GM12875 (cell line): ENCODE results near the gene STARD7.

ENCODE experiments used
- H3K4me3 ChIP-seq: one replicate; pipeline ENCODE4 v1.5.1; 2011; ENCODE audit warnings: low read depth, low read length, control low read depth
- TF ChIP-seq, protein P1 (sequence below): IDR thresholded peaks from 2 replicates; pipeline ENCODE4 v1.5.1; 2011; ENCODE audit warnings: low read depth, mild to moderate bottlenecking, control low read depth, inconsistent platforms, low read length, moderate library complexity, borderline replicate concordance; ENCODE audit not compliant: insufficient read depth

Gene STARD7

DNA sequence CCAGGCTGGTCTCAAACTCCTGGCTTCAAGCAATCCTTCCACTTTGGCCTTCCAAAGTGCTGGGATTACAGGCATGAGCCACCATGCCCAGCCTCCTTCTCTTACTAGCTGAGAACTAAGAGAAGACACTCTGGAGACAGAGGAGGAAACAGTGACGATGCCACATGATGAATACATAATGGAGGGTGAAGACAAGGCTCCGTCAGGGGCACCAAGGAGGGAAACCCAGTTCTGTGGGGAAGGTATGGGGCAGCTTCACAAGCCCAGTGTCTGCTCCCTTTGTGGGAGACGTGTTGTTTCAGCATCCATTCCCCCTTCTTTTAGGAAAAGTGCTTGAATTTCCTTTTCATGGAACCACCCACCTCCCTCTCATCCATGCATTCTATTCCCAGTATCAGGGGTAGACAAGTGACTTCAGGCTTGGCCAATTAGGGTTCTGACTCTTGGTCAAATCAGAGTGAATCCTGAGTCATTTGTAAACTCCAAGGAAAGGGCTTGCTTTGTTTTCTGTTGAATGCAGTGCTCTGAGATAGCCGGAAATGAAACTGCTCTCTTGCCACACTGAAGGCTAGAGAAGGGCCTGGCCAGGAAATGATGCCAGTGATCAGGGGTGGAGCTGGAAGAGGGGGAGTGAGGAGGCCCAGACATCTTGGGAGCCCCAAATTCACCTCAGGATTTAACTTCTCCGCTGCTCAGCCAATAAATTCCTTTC, 33.4 kb upstream of the STARD7 start:
- TF ChIP-seq, protein P1, sequence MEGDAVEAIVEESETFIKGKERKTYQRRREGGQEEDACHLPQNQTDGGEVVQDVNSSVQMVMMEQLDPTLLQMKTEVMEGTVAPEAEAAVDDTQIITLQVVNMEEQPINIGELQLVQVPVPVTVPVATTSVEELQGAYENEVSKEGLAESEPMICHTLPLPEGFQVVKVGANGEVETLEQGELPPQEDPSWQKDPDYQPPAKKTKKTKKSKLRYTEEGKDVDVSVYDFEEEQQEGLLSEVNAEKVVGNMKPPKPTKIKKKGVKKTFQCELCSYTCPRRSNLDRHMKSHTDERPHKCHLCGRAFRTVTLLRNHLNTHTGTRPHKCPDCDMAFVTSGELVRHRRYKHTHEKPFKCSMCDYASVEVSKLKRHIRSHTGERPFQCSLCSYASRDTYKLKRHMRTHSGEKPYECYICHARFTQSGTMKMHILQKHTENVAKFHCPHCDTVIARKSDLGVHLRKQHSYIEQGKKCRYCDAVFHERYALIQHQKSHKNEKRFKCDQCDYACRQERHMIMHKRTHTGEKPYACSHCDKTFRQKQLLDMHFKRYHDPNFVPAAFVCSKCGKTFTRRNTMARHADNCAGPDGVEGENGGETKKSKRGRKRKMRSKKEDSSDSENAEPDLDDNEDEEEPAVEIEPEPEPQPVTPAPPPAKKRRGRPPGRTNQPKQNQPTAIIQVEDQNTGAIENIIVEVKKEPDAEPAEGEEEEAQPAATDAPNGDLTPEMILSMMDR, result no peak
- H3K4me3 ChIP-seq, result peak overlapping the region; percentile 11

DNA sequence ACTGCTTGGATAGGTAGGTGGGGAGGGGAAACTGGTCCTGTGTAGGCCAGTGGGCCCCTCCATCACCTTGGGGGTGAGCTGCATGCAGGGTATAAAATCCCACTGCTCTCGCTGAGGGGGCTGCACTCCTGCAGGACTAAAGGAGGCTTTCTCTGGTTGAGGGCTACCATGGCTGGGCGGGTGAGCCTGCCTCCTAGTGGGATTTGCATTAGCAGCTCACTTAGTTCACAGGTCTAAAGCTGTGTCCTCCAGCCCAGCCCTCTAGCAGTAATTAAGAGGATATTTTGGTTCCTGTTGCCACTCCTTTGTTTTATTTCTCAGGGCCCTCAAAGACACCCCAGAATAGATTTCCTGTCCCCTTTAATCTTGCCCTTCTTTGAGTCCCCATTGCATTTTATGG, 32.6 kb upstream of the STARD7 start:
- no peak overlapping the region for H3K4me3 ChIP-seq
- TF ChIP-seq, protein P1, result 0 out of 2 replicates have a peak, but pooled peaks have one; percentile 19

DNA sequence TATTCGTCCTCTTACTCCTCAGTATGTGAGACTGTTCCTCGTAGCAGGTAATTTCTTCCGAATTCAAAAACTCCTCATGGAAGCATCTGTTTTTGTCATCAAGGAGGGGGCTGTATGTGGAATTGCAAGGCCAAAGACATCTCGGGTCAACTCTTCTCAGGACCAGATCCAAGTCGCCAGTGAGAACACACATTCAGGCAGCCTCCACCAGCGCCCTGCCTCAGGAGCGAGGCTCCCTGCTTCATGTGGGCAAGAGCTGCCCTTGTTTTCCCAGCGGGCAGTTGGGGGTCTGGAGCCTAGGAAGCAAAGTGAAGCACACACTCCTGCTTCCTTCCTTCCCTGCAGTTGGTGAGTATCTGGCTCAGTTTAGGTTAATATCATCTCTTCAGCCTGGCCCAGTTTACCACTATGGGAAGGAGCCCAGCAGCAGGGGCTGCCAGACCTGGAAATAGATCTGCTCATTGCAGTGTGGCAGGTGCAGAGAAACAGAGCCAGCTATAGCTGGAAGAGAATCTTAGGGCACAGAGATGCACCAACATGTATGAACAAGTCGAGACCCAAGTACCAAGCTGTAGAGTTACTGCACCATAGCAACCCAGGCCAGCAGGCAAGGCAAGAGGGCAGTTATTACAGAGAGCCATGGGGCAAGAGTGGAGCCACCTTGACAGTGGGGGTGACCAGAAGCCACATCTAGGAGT, 31.9 kb upstream of the STARD7 start:
- TF ChIP-seq, protein P1, result no peak
- H3K4me3 ChIP-seq, result no peak overlapping the region

DNA sequence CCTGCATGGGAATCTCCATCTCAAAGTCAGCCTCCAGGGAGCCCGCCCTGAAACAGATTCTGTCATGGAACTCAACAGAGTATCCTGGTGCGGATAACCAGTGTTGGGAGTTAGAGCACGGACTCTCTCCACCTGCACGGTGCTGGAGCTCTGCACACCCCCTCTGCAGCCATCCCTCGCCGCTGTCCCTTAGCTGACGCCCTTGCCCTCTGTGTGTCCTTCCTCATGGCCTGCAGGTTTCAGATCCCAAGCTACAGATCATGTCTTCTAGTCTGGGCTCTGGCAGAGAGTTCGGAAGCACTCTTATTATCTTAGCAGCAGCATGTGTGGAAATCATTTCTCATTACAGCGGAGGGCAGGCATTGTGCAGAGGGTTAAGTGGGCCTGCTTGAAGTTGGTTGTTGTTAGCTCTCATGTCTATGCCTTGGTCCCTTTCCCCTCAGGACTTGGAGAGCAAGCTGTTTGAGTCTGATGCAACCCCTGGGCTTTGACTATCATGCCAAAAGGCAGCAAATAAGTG, 31.2 kb upstream of the STARD7 start:
- TF ChIP-seq, protein P1, result no peak
- no peak overlapping the region for H3K4me3 ChIP-seq

DNA sequence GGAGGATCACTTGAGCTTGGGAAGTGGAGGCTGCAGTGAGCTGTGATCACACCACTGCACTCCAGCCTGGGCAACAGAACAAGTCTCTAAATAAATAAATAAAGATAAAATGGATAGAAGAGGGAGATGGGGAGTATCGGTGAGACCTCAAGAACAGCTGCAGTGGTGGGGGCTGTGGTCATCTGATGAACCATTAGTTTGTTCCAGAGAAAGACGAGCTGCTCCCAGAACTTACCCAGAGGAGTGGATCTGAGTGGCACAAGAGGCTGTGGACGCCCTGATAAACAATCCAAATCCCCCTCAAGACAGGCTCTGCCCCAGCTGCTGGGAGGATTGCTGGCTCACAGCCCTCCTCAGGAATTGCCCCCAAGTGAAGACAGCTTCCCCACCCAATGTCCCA, 30.5 kb upstream of the STARD7 start:
- TF ChIP-seq, protein P1, result no peak
- H3K4me3 ChIP-seq, result no peak overlapping the region

DNA sequence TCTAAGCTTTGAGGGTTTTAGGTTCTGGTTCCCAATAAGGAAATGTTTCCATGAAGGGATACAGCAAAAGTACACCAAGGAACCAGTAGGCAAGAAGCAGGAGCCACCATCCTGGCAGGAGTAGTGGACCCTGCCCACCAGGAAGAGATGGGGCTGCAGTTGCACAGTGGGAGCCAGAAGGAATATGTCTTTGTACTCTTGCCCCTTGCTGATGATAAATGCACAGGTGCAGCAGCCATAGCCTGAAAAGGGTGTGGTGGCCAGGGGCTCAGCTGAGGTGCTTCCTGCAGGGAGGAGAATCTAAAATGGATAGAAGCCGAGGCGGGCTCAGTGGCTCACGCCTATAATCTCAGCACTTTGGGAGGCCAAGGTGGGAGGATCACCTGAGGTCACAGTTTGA, 29.6 kb upstream of the STARD7 start:
- TF ChIP-seq, protein P1, result no peak
- H3K4me3 ChIP-seq, result no peak overlapping the region
